H9 (cell line): ENCODE results near the gene TRAPPC14. TPM values are rescaled to one million over a fixed set of nuclear protein-coding genes. Genes with fewer than 3 reads are reported as not detected.

ENCODE experiments used
- DNase-seq: peaks from one replicate; pipeline ENCODE4 v3.0.0-alpha.2; 2017
- H2AFZ ChIP-seq: one replicate; pipeline ENCODE4 v1.6.1; 2013; ENCODE audit warnings: mild to moderate bottlenecking, low read length, control low read depth, moderate library complexity
- H2AK5ac ChIP-seq: 2 replicates; pipeline ENCODE4 v1.6.1; 2013; ENCODE audit warnings: low read length, control low read depth, mixed read lengths; ENCODE audit not compliant: insufficient read length
- H2BK120ac ChIP-seq: one replicate; pipeline ENCODE4 v1.6.1; 2013; ENCODE audit warnings: low read depth, mild to moderate bottlenecking, low read length, control low read depth, inconsistent platforms; ENCODE audit not compliant: poor library complexity, severe bottlenecking
- H2BK12ac ChIP-seq: 2 replicates; pipeline ENCODE4 v1.6.1; 2013; ENCODE audit warnings: low read length, control low read depth, mixed read lengths, low read depth; ENCODE audit not compliant: insufficient read length
- H2BK15ac ChIP-seq: 2 replicates; pipeline ENCODE4 v1.6.1; 2013; ENCODE audit warnings: low read depth, low read length, control low read depth
- H2BK20ac ChIP-seq: one replicate; pipeline ENCODE4 v1.6.1; 2013; ENCODE audit warnings: low read depth, mild to moderate bottlenecking, low read length, control low read depth, inconsistent platforms; ENCODE audit not compliant: poor library complexity, severe bottlenecking
- H2BK5ac ChIP-seq: 2 replicates; pipeline ENCODE4 v1.6.1; 2013; ENCODE audit warnings: low read length, control low read depth, mixed read lengths; ENCODE audit not compliant: insufficient read length
- H3K14ac ChIP-seq: 2 replicates; pipeline ENCODE4 v1.6.1; 2013; ENCODE audit warnings: low read length, control low read depth; ENCODE audit not compliant: insufficient read depth
- H3K18ac ChIP-seq: 2 replicates; pipeline ENCODE4 v1.6.1; 2013; ENCODE audit warnings: low read depth, mild to moderate bottlenecking, mixed read lengths, low read length, control low read depth; ENCODE audit not compliant: insufficient read length
- H3K23ac ChIP-seq: 2 replicates; pipeline ENCODE4 v1.6.1; 2013; ENCODE audit warnings: low read length, control low read depth, mixed read lengths, low read depth; ENCODE audit not compliant: insufficient read length
- H3K23me2 ChIP-seq: 2 replicates; pipeline ENCODE4 v1.6.1; 2013; ENCODE audit warnings: low read depth, mild to moderate bottlenecking, mixed read lengths, low read length, control low read depth; ENCODE audit not compliant: insufficient read length, poor library complexity, severe bottlenecking
- H3K27ac ChIP-seq: 2 replicates; pipeline ENCODE4 v1.5.1; 2013; ENCODE audit warnings: low read length, control low read depth, mixed read lengths, low read depth; ENCODE audit not compliant: insufficient read length
- H3K27me3 ChIP-seq: 2 replicates; pipeline ENCODE4 v1.6.1; 2013; ENCODE audit warnings: low read length, control low read depth, inconsistent platforms; ENCODE audit not compliant: insufficient read depth
- H3K4ac ChIP-seq: 2 replicates; pipeline ENCODE4 v1.6.1; 2013; ENCODE audit warnings: low read depth, mild to moderate bottlenecking, control low read depth, inconsistent platforms, low read length, moderate library complexity
- H3K4me1 ChIP-seq: 2 replicates; pipeline ENCODE4 v1.6.1; 2013; ENCODE audit warnings: low read length, control low read depth, inconsistent platforms; ENCODE audit not compliant: insufficient read depth
- H3K4me2 ChIP-seq: 2 replicates; pipeline ENCODE4 v1.6.1; 2013; ENCODE audit warnings: low read length, control low read depth, mixed read lengths; ENCODE audit not compliant: insufficient read length, insufficient read depth
- H3K56ac ChIP-seq: 2 replicates; pipeline ENCODE4 v1.6.1; 2013; ENCODE audit warnings: low read depth, mild to moderate bottlenecking, mixed read lengths, low read length, control low read depth; ENCODE audit not compliant: insufficient read length
- H3K79me1 ChIP-seq: 2 replicates; pipeline ENCODE4 v1.6.1; 2013; ENCODE audit warnings: low read depth, mild to moderate bottlenecking, moderate library complexity, low read length, control low read depth, inconsistent platforms; ENCODE audit not compliant: insufficient read depth, poor library complexity, severe bottlenecking
- H3K79me2 ChIP-seq: 2 replicates; pipeline ENCODE4 v1.6.1; 2013; ENCODE audit warnings: low read length, control low read depth, inconsistent platforms; ENCODE audit not compliant: insufficient read depth
- H3K9ac ChIP-seq: 2 replicates; pipeline ENCODE4 v1.6.1; 2013; ENCODE audit warnings: low read length, control low read depth, mixed read lengths; ENCODE audit not compliant: insufficient read length; ENCODE audit errors: extremely low read depth
- H3K9me3 ChIP-seq: one replicate; pipeline ENCODE4 v1.6.1; 2013; ENCODE audit warnings: low read depth, low read length, inconsistent platforms; ENCODE audit not compliant: control insufficient read depth
- H3T11ph ChIP-seq: one replicate; pipeline ENCODE4 v1.6.1; 2013; ENCODE audit warnings: mild to moderate bottlenecking, low read length, control low read depth, inconsistent platforms
- H4K20me1 ChIP-seq: one replicate; pipeline ENCODE4 v1.6.1; 2013; ENCODE audit not compliant: control insufficient read depth, insufficient read length, insufficient read depth
- H4K5ac ChIP-seq: 2 replicates; pipeline ENCODE4 v1.6.1; 2013; ENCODE audit warnings: low read depth, mild to moderate bottlenecking, mixed read lengths, low read length, control low read depth; ENCODE audit not compliant: insufficient read length
- H4K8ac ChIP-seq: replicated peaks from 2 replicates; pipeline ENCODE4 v1.6.1; 2013; ENCODE audit warnings: low read length, control low read depth, mixed read lengths, low read depth; ENCODE audit not compliant: insufficient read length
- H4K91ac ChIP-seq: 2 replicates; pipeline ENCODE4 v1.6.1; 2013; ENCODE audit warnings: low read depth, mild to moderate bottlenecking, moderate library complexity, mixed read lengths, low read length, control low read depth; ENCODE audit not compliant: insufficient read length
- H3K27ac Mint-ChIP-seq, 3 experiments: 2 replicates in 2 of 3; 3 replicates in 1 of 3; pipeline ENCODE4 v1.8.0; 2020 to 2021; ENCODE audit warnings: mixed read lengths in 3 of 3, mild to moderate bottlenecking in 1 of 3, moderate library complexity in 1 of 3
- H3K27me3 Mint-ChIP-seq: 2 replicates; pipeline ENCODE4 v1.8.0; 2021; ENCODE audit warnings: low read depth, mild to moderate bottlenecking, moderate library complexity, mixed read lengths
- H3K36me3 Mint-ChIP-seq, 3 experiments: 2 replicates in 2 of 3; 3 replicates in 1 of 3; pipeline ENCODE4 v1.8.0; 2020 to 2021; ENCODE audit warnings: low read depth in 3 of 3, mixed read lengths in 3 of 3; ENCODE audit not compliant: insufficient read depth in 1 of 3
- H3K4me1 Mint-ChIP-seq, 2 experiments: 2 replicates each; pipeline ENCODE4 v1.8.0; 2020; ENCODE audit warnings: mixed read lengths in 2 of 2
- H3K4me3 Mint-ChIP-seq, 2 experiments: 2 replicates in 1 of 2; 3 replicates in 1 of 2; pipeline ENCODE4 v1.8.0; 2020 to 2021; ENCODE audit warnings: mild to moderate bottlenecking in 2 of 2, mixed read lengths in 2 of 2, moderate library complexity in 1 of 2
- H3K9me3 Mint-ChIP-seq, 2 experiments: 2 replicates in 1 of 2; 3 replicates in 1 of 2; pipeline ENCODE4 v1.8.0; 2020; ENCODE audit warnings: mild to moderate bottlenecking in 2 of 2, mixed read lengths in 2 of 2, moderate library complexity in 1 of 2
- CTCF ChIP-seq: fragments of 200-600 bp; sonication (generic); conservative IDR thresholded peaks from 3 replicates; pipeline ENCODE4 v1.8.0; 2021; ENCODE audit warnings: antibody characterized with exemption, mild to moderate bottlenecking
- WGBS: extraction: QIAGEN DNeasy Blood & Tissue Kit; methylation state at CpG from one replicate; pipeline ENCODE4 v1.1.7; 2013; ENCODE audit warnings: missing lambda C conversion rate, low lambda C conversion rate, mixed read lengths; ENCODE audit not compliant: insufficient read length; ENCODE audit errors: extremely low coverage; 5-methylcytosine and 5-hydroxymethylcytosine counted together
- total RNA-seq: library from RNA; stranded (reverse); gene quantifications from 2 replicates; pipeline ENCODE4 v1.2.1, GENCODE V29; 2021

The TRAPPC14 gene
- total RNA-seq, 1 experiment from 2014 or later, result 32.8 TPM

- Histone ChIP-seq H3K27ac (no peak overlapping the region), H3K4me2 (no peak overlapping the region), H4K8ac (no peak overlapping the region), H3K23ac (no peak overlapping the region), H3K56ac (no peak overlapping the region), H3K9ac (no peak overlapping the region), H3K23me2 (no peaks in the 10 kb centered on the region), H2BK15ac (no peak overlapping the region), H3T11ph (no peak overlapping the region), H4K91ac (no peak overlapping the region), H2BK12ac (no peak overlapping the region), H3K4me1 (no peaks in the 10 kb centered on the region), H3K4ac (no peak overlapping the region), H2AFZ (no peak overlapping the region), H4K20me1 (no peaks in the 10 kb centered on the region), H2AK5ac (no peak overlapping the region), H2BK5ac (no peak overlapping the region), H2BK120ac (no peak overlapping the region), H3K9me3 (no peaks in the 10 kb centered on the region), H2BK20ac (no peak overlapping the region), H4K5ac (no peak overlapping the region), H3K79me2 (no peaks in the 10 kb centered on the region), H3K79me1 (no peaks in the 10 kb centered on the region), H3K27me3 (no peaks in the 10 kb centered on the region), H3K14ac (no peak overlapping the region), H3K18ac (no peak overlapping the region)
- Mint-ChIP-seq H3K4me3 (no peak overlapping the region), H3K27ac (peak overlapping the region in 1 of 3 experiments; percentile 8; a peak in 2 of 7 replicates), H3K9me3 (no peaks in the 10 kb centered on the region), H3K27me3 (no peaks in the 10 kb centered on the region), H3K4me1 (0 out of 4 replicates have a peak, but pooled peaks cover 0 to 3% of the 10 kb centered on the region in 2 experiments), H3K36me3 (peaks cover 56 to 80% (median 75%) of the 10 kb centered on the region in 3 experiments)
- no peak for DNase-seq
- WGBS, result no CpG with 5 or more reads among the region's 7 CpGs
- no peak for TF ChIP-seq CTCF
Measured at GRCh38 chr7:100111156-100111555, 47.4 kb downstream of the TRAPPC14 start.
